Gastroesophageal sphincter (tissue), 4 donors: Measurements from ENCODE around the gene LCA5. TPM values are rescaled to one million over a fixed set of nuclear protein-coding genes. Genes with fewer than 3 reads are reported as not detected.

Experiments used
- ATAC-seq: fragments of 150-250 bp; one replicate; pipeline ENCODE4 v1.9.1; 2016; ENCODE audit warnings: mild to moderate bottlenecking, moderate library complexity
- H3K27ac ChIP-seq, 4 donors: fragments of 200-600 bp; sonication (generic) in 3 of 4; 1 replicate in 3 of 4; 2 replicates in 1 of 4; pipeline ENCODE4 v1.5.1; 2016 to 2019
- H3K27me3 ChIP-seq: fragments of 200-600 bp; sonication (generic); one replicate; pipeline ENCODE4 v1.5.1; 2019
- H3K36me3 ChIP-seq, 2 donors: fragments of 200-600 bp; sonication (generic); one replicate each; pipeline ENCODE4 v1.5.1; 2019; ENCODE audit warnings: control low read depth in 1 of 2
- H3K4me1 ChIP-seq, 3 donors: fragments of 200-600 bp; sonication (generic); 1 replicate in 2 of 3; 2 replicates in 1 of 3; pipeline ENCODE4 v1.5.1; 2016 to 2019; ENCODE audit warnings: control low read depth in 2 of 3
- H3K4me3 ChIP-seq, 2 donors: fragments of 200-600 bp; sonication (generic); one replicate each; pipeline ENCODE4 v1.5.1; 2019; ENCODE audit warnings: mild to moderate bottlenecking in 1 of 2, moderate library complexity in 1 of 2
- H3K9me3 ChIP-seq, 3 donors: fragments of 200-600 bp; sonication (generic); one replicate each; pipeline ENCODE4 v1.5.1; 2017 to 2019; ENCODE audit warnings: control low read depth in 2 of 3
- EP300 ChIP-seq: sonication (generic); formaldehyde crosslinking; IDR thresholded peaks from one replicate; pipeline ENCODE4 v1.6.1; 2017; ENCODE audit warnings: antibody characterized with exemption, mild to moderate bottlenecking
- POLR2A ChIP-seq, 2 donors: fragments of 450-650 bp; IDR thresholded peaks; one replicate each; pipeline ENCODE4 v1.6.1; 2017; ENCODE audit warnings: antibody characterized with exemption in 2 of 2, mild to moderate bottlenecking in 2 of 2, moderate library complexity in 1 of 2
- POLR2AphosphoS5 ChIP-seq: sonication (generic); formaldehyde crosslinking; IDR thresholded peaks from one replicate; pipeline ENCODE4 v1.6.1; 2017; ENCODE audit warnings: antibody characterized with exemption
- WGBS, 2 donors: methylation state at CpG; one replicate each; pipeline ENCODE4 v1.1.5; 2018; ENCODE audit warnings: low coverage in 1 of 2; 5-methylcytosine and 5-hydroxymethylcytosine counted together
- total RNA-seq, 4 donors: library from RNA; depleted of rRNA; stranded (reverse); fragments of >200 nt; gene quantifications; one replicate each; pipeline ENCODE4 v1.1.0, GENCODE V29; 2016
- TF ChIP-seq, protein P1 (sequence below), 4 experiments: fragments of 200-600 bp in 2 of 4; fragments of 450-650 bp in 2 of 4; sonication (generic) in 1 of 4; IDR thresholded peaks; one replicate each; pipeline ENCODE4 v1.5.1; 2017 to 2019; ENCODE audit warnings: antibody characterized with exemption in 4 of 4, mild to moderate bottlenecking in 2 of 4, moderate library complexity in 2 of 4

LCA5 gene
- total RNA-seq, 4 donors from 2014 or later, result 6.8 to 11.8 (median 9.5) TPM

DNA sequence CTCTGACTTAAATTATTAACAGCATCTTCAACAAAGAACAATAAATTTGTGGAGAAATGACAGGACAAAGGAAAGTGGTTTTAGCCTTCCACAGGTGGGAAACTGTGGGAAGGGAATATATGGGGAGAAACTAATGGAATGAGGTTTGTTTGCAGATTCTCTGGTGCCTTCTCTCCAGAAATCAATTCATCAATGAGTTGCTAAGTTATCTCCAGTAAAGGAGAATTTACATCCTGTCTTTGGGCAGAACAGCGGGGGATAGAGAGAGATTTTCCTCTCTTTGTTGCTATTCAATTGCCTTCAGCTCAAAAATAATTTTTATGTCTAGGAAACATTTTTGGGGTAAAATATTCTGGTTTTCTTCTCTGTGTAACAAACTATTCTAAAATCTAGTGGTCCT lies 36.9 kb upstream of the LCA5 start:
- Histone ChIP-seq H3K4me3 (no peak overlapping the region), H3K27ac (no peak overlapping the region), H3K27me3 (no peaks in the 10 kb centered on the region), H3K4me1 (peaks cover 0 to 15% (median 3%) of the 10 kb centered on the region in 3 donors), H3K9me3 (no peaks in the 10 kb centered on the region), H3K36me3 (no peaks in the 10 kb centered on the region)
- WGBS, 2 donors, result 100% methylated on average over 1 of the region's 1 CpG
- TF ChIP-seq, protein P1, sequence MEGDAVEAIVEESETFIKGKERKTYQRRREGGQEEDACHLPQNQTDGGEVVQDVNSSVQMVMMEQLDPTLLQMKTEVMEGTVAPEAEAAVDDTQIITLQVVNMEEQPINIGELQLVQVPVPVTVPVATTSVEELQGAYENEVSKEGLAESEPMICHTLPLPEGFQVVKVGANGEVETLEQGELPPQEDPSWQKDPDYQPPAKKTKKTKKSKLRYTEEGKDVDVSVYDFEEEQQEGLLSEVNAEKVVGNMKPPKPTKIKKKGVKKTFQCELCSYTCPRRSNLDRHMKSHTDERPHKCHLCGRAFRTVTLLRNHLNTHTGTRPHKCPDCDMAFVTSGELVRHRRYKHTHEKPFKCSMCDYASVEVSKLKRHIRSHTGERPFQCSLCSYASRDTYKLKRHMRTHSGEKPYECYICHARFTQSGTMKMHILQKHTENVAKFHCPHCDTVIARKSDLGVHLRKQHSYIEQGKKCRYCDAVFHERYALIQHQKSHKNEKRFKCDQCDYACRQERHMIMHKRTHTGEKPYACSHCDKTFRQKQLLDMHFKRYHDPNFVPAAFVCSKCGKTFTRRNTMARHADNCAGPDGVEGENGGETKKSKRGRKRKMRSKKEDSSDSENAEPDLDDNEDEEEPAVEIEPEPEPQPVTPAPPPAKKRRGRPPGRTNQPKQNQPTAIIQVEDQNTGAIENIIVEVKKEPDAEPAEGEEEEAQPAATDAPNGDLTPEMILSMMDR (IDR thresholded peaks at IDR 0.05), result no peak
- no peak for TF ChIP-seq POLR2AphosphoS5
- no peak for TF ChIP-seq POLR2A (IDR thresholded peaks at IDR 0.05)
- TF ChIP-seq EP300, result no peak
- ATAC-seq, result no peak

DNA sequence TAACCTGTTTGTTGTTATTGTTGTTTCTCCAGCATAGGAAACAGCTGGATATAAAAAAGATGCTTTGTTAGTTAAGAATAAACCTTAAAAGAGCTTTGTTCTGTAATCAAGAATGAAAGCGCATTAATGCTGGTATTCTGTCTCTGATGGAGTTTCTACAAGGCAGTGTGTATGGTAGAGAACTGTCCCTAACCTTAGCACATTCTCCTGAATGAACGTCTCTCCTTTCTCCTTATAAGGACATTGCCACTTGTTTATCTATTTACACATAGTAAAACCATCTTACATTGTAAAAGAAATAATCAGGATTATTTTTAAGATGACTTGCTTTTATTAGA lies 33.8 kb upstream of the LCA5 start:
- WGBS, 2 donors, result 33 to 37% methylated on average over 2 of the region's 2 CpGs
- H3K36me3 ChIP-seq, result no peaks in the 10 kb centered on the region
- H3K27me3 ChIP-seq, result no peaks in the 10 kb centered on the region
- ATAC-seq, result no peak
- TF ChIP-seq, protein P1 (IDR thresholded peaks at IDR 0.05), result peak in 1 of 4 experiments; percentile 18
- no peak for TF ChIP-seq POLR2AphosphoS5
- H3K9me3 ChIP-seq, result no peaks in the 10 kb centered on the region
- H3K27ac ChIP-seq, result peak overlapping the region in 1 of 4 donors; percentile 14
- H3K4me1 ChIP-seq, result peaks cover 0 to 15% (median 3%) of the 10 kb centered on the region in 3 donors
- H3K4me3 ChIP-seq, result peak overlapping the region; percentile 42 to 44

DNA sequence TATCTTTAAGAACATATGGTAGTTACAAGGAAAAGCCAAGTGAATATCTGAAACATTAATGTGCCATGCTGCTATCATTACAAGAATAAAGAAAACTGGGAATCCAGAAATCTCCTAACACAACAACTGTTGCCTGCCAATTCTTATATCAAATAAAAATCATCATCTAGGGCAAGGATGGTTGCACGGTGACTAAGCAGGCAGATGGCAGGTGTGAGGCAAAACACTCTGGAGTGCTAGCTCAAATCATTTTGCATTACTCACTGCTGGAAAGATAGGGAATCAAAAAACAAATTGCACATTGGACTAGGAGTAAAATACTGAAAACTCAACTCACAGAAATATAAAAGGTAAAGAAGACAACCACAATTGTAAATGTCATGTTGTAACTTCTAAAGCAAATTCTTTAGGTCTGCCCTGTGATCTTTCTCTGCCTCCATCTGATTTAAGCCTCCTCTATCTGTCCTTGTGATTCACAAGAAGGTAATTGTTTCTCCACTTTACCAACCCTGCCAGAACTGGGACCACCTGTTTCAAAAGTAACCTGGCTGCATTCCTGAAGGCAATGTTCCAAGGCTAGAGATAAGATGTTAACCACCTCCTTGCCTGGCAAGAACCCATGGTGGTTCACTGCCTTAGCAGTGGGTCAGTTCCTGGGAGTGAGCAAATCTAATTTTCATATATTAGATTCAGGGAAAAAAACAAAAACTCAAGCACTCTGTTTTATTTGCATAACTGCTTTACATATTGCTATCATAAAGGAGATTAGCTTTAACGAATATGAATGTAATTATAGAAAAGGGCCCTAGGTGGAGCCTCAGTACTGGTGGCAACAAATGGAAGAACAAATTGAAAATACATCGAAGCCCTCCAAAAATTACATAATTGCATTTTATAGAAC lies 33.1 kb upstream of the LCA5 start:
- no peaks in the 10 kb centered on the region for H3K9me3 ChIP-seq
- no peak for ATAC-seq
- WGBS, 2 donors, result 6 to 22% methylated on average over 3 of the region's 3 CpGs
- H3K4me3 ChIP-seq, result peak overlapping the region; percentile 42 to 44
- H3K36me3 ChIP-seq, result no peaks in the 10 kb centered on the region
- H3K27ac ChIP-seq, result peak overlapping the region in 1 of 4 donors; percentile 14
- H3K4me1 ChIP-seq, result peaks cover 0 to 15% (median 3%) of the 10 kb centered on the region in 3 donors
- TF ChIP-seq EP300 (no peak), POLR2AphosphoS5 (no peak)
- TF ChIP-seq, protein P1 (IDR thresholded peaks at IDR 0.05), result peak; percentile 48 to 68 (median 64)
- H3K27me3 ChIP-seq, result no peaks in the 10 kb centered on the region

DNA sequence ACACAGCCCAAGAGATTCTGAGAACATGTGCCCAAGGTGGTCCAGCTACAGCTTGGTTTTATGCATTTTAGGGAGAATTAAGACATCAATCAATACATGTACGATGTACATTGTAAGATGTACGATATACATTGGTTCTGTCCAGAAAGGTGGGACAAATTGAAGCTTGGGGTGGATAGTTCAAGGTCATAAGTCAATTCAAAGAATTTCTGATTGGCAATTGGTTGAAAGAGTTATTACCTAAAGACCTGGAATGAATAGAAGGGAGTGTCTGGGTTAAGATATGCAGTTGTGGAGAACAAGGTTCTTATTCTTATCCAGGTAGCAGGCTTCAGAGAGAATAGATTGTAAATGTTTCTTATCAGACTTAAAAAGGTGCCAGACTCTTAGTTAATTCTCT lies 31.8 kb upstream of the LCA5 start:
- TF ChIP-seq POLR2AphosphoS5, result no peak
- TF ChIP-seq EP300, result no peak
- TF ChIP-seq, protein P1 (IDR thresholded peaks at IDR 0.05), result no peak
- no peak for TF ChIP-seq POLR2A (IDR thresholded peaks at IDR 0.05)
- ATAC-seq, result no peak
- 83 to 85% methylated on average over 2 of the region's 2 CpGs for WGBS, 2 donors
- Histone ChIP-seq H3K4me3 (no peak overlapping the region), H3K27me3 (no peaks in the 10 kb centered on the region), H3K27ac (no peak overlapping the region), H3K4me1 (peaks cover 0 to 15% (median 3%) of the 10 kb centered on the region in 3 donors), H3K9me3 (no peaks in the 10 kb centered on the region), H3K36me3 (no peaks in the 10 kb centered on the region)

DNA sequence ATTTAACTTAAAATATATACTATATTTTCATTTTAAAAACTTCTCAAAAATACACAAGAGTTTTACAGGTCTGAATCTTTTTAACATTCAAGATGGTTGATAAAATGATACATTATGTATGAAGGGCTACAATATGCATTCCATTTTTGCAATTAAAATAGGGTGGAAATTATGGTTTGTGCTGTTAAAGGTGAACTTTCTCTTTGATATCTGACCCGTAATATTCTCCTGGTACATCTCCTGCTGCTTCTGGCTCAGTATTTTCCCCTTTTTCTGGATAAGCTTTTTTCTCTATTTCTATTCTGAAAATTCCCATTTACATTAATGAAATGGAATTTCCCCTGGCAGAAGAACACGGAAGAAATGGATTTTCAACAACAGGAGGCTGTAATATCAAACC lies 27.4 kb upstream of the LCA5 start:
- no peaks in the 10 kb centered on the region for H3K27me3 ChIP-seq
- ATAC-seq, result no peak
- H3K4me1 ChIP-seq, result no peaks in the 10 kb centered on the region
- WGBS, 2 donors, result 53% methylated on average over 2 of the region's 2 CpGs; no CpG with 5 or more reads in 1 of the 2 donors
- no peak overlapping the region for H3K4me3 ChIP-seq
- TF ChIP-seq, protein P1 (IDR thresholded peaks at IDR 0.05), result no peak
- TF ChIP-seq EP300 (no peak), POLR2AphosphoS5 (no peak), POLR2A (IDR thresholded peaks at IDR 0.05) (no peak)
- no peaks in the 10 kb centered on the region for H3K36me3 ChIP-seq
- no peak overlapping the region for H3K27ac ChIP-seq
- H3K9me3 ChIP-seq, result no peaks in the 10 kb centered on the region
